ENCODE results near the gene TXK.

Gene TXK

DNA sequence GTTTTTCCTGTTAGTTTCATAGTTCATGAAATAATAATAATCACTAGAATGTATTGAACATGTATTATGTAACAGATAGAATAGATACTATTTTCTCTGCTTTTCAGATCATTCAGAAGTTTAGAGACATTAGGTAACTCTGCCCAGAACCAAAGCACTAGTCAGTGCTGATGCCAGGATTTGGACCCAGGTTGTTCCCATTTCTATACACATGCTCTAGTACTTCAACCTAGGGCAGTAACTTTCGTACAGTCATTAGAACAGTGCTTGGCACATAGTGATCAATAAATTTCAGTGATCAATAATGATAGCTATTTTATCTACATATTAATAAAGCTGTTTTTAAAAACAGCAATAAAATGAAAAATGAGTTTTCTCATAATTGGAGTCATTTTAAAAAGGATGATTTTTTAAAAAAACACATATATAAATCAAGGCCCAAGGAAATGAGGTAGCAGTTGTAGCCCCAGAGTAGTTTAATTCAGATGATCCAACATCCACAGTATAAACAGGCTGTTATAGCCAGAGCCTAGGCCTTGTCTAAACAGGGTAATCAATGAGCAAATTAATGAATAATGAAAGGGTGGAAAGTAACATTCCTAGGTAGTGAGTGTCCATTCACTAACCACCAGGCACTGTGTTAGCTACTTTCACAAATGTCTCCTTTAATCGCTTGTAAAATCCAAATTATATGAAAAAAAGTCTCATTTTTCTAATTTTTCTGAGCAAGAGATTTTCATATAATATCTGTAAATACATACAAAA is 25.6 kb downstream of the TXK start:
- TF ChIP-seq CTCF (IDR thresholded peaks at IDR 0.05), result no peak
- no peak for DNase-seq (ENCODE audit: low spot score)
- H3K27ac ChIP-seq, result no peak overlapping the region
- no peak overlapping the region for H3K4me3 ChIP-seq

DNA sequence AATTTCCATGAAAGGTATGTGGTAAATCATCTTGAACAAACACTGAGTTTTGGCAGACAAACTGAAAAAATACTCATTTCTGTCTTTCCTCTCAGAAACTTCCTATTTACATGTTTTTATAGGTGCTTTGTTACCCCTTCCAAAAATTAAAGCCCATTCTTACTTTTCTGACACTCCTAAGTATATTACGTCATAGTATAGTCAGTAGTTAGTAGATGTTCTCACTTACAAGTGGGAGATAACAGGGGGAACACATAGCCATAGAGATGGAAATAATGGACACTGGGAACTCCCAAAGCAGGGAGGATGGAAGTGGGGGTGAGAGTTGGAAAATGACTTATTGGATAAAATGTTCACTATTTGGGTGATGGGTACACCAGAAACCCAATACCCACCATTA is 28.8 kb downstream of the TXK start:
- Histone ChIP-seq H3K27ac (no peak overlapping the region), H3K4me3 (no peak overlapping the region)
- DNase-seq (ENCODE audit: low spot score), result no peak
- no peak for TF ChIP-seq CTCF (IDR thresholded peaks at IDR 0.05)

GRCh38 chr4:48103483-48104139 is 30.4 kb downstream of the TXK start:
- Histone ChIP-seq H3K4me3 (no peak overlapping the region), H3K27ac (no peak overlapping the region)
- TF ChIP-seq CTCF (IDR thresholded peaks at IDR 0.05), result no peak
- DNase-seq (ENCODE audit: low spot score), result no peak

GRCh38 chr4:48102303-48102702 is 31.7 kb downstream of the TXK start:
- no peak overlapping the region for H3K27ac ChIP-seq
- no peak overlapping the region for H3K4me3 ChIP-seq
- DNase-seq (ENCODE audit: low spot score), result no peak
- no peak for TF ChIP-seq CTCF (IDR thresholded peaks at IDR 0.05)

DNA sequence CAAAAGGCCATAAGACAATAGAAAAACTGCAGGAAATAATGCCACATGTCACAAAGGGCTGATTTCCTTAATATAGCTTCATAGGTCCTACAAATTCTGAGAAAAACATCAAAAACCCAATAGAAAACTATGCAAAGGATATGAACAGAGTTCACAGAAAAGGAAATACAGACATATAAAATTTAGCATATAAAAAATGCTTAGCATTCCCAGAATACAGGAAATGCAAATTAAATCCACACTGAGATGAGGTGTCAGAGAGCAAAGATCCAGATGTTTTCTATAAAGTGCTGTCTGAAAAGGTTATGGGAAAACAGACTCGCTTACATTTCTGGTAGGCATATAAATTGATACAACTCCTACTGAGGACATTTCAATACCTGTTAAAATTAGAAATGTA is 33.8 kb downstream of the TXK start:
- TF ChIP-seq CTCF (IDR thresholded peaks at IDR 0.05), result no peak
- DNase-seq (ENCODE audit: low spot score), result no peak
- Histone ChIP-seq H3K4me3 (no peak overlapping the region), H3K27ac (no peak overlapping the region)

DNA sequence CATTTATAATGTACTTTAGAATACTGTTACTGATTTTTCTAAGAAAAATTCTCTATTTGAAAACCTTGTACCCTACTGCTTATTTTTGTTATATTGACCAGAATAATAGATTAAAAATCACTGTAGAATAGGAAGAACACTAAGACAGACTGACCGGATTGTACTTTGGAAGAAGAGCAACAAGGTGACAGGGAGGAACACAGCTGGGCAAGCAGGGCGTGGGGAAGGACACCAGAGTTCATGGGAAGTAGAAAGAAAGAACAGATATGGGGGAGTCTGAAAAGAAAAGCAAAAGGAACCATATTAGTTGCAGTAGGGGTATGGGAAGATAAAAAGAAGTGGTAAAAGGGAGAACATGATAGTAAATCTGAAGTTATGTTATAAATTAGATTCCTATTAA is 38.6 kb downstream of the TXK start:
- Histone ChIP-seq H3K4me3 (no peak overlapping the region), H3K27ac (no peak overlapping the region)
- no peak for DNase-seq (ENCODE audit: low spot score)
- TF ChIP-seq CTCF (IDR thresholded peaks at IDR 0.05), result no peak

GRCh38 chr4:48093991-48094416 is 40.0 kb downstream of the TXK start:
- Histone ChIP-seq H3K4me3 (no peak overlapping the region), H3K27ac (no peak overlapping the region)
- TF ChIP-seq CTCF (IDR thresholded peaks at IDR 0.05), result no peak
- no peak for DNase-seq (ENCODE audit: low spot score)
